ENCODE data around the gene FOSL2.

FOSL2 gene

DNA sequence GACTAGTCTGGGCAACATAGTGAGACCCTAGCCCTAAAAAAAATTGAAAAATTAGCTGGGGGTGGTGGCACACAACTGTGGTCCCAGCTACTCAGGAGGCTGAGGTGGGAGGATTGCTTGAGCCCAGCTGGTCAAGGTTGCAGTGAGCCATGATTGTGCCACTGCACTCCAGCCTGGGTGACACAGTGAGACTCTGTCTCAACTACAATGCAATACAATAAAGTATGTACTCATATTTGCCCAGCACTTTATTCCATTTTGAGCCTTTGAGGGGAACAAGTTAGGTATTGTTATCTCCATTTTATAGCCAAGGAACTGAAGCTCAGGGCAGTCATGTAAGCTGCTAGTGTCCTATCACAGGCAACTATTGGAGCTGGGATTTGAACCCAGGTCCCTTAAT, 53.9 kb downstream of the FOSL2 start:
- H3K4me3 ChIP-seq (ENCODE audit: low read length): no peak overlapping the region
- no peak for DNase-seq (ENCODE audit: low read depth)
- TF ChIP-seq CTCF (conservative IDR thresholded peaks at IDR 0.05; ENCODE audit: low read depth, low read length): no peak

- DNase-seq (ENCODE audit: low read depth): no peak
- no peak for TF ChIP-seq CTCF (conservative IDR thresholded peaks at IDR 0.05; ENCODE audit: low read depth, low read length)
- H3K4me3 ChIP-seq (ENCODE audit: low read length): no peak overlapping the region
Measured at GRCh38 chr2:28447086-28447485, 54.4 kb downstream of the FOSL2 start.

- H3K4me3 ChIP-seq (ENCODE audit: low read length): no peak overlapping the region
- DNase-seq (ENCODE audit: low read depth): no peak
- no peak for TF ChIP-seq CTCF (conservative IDR thresholded peaks at IDR 0.05; ENCODE audit: low read depth, low read length)
Measured at GRCh38 chr2:28447943-28448792, 55.5 kb downstream of the FOSL2 start.

GRCh38 chr2:28448793-28449100, 56.1 kb downstream of the FOSL2 start:
- no peak for TF ChIP-seq CTCF (conservative IDR thresholded peaks at IDR 0.05; ENCODE audit: low read depth, low read length)
- no peak overlapping the region for H3K4me3 ChIP-seq (ENCODE audit: low read length)
- DNase-seq (ENCODE audit: low read depth): no peak

- TF ChIP-seq CTCF (conservative IDR thresholded peaks at IDR 0.05; ENCODE audit: low read depth, low read length): no peak
- DNase-seq (ENCODE audit: low read depth): no peak
- H3K4me3 ChIP-seq (ENCODE audit: low read length): no peak overlapping the region
Measured at GRCh38 chr2:28449126-28449487, 56.4 kb downstream of the FOSL2 start.

DNA sequence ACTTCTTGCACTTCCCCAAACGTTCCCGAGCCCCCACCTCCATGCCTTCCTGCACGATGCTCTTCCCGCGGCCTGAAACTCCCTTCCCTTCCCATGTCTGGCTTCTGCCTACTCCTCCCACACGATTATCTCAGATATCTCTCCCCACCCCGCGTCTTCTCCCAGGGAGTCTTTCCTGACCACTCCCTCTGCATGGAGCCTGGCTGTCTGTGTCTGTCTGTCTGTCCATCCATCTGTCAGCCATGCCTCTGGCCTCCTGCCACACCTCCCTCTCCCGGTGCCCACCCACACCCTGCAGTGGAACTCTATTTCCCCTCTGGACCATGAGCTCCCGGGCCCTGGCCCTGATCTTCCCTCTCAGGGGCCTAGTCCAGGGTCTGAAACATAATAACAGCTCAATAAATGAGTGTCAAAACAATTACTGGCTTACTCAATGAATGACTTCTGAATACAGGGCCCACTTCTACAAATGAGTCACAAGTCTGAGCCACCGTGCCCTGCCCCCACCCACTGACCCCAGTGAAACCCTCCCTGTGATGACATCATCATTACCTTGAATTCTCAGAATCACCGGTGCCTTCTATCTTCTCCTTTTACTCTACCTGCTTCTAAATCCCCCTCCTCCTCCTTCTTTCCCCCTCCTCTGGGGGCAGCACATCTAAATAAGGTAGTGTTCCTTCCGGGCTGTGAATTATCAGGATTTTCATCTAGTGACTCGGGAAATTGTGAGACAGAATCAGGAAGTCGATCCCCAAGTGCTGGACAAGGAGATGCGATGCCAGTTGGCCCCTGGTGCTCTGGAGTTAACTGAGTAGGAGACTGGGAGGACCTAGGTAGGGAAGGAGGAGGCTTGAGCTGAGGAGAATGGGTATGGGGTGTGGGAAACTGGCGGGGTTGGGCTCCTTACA, 57.1 kb downstream of the FOSL2 start:
- DNase-seq (ENCODE audit: low read depth): no peak
- TF ChIP-seq CTCF (conservative IDR thresholded peaks at IDR 0.05; ENCODE audit: low read depth, low read length): peak; percentile 8
- no peak overlapping the region for H3K4me3 ChIP-seq (ENCODE audit: low read length)
